GM23338 (cell line): Measurements from ENCODE around the gene PRG3.

Experiments used
- CREB1 ChIP-seq: fragments of 250-450 bp; sonication (Bioruptor Pico); IDR thresholded peaks from 2 replicates; pipeline ENCODE4 v1.5.0; 2020; ENCODE audit warnings: low read depth, mild to moderate bottlenecking, moderate library complexity
- ETS1 ChIP-seq: IDR thresholded peaks from 2 replicates; pipeline ENCODE4 v1.6.1; 2016; ENCODE audit warnings: antibody characterized with exemption
- EZH2 ChIP-seq: fragments of 200-600 bp; sonication (generic); IDR thresholded peaks from one replicate; pipeline ENCODE4 v1.8.0; 2017; ENCODE audit warnings: antibody characterized with exemption, mild to moderate bottlenecking, low read depth; ENCODE audit not compliant: unreplicated experiment
- EZH2phosphoT487 ChIP-seq: fragments of 200-600 bp; sonication (generic); IDR thresholded peaks from one replicate; pipeline ENCODE4 v1.8.1; 2018; ENCODE audit warnings: antibody characterized with exemption; ENCODE audit not compliant: unreplicated experiment
- JUNB ChIP-seq: IDR thresholded peaks from one replicate; pipeline ENCODE4 v1.6.1; 2016; ENCODE audit warnings: antibody characterized with exemption; ENCODE audit not compliant: unreplicated experiment
- NANOG ChIP-seq: IDR thresholded peaks from 2 replicates; pipeline ENCODE4 v1.6.1; 2016; ENCODE audit warnings: antibody characterized with exemption, borderline replicate concordance
- POLR2AphosphoS5 ChIP-seq: IDR thresholded peaks from 2 replicates; pipeline ENCODE4 v1.6.1; 2016; ENCODE audit warnings: antibody characterized with exemption, low read depth
- REST ChIP-seq: IDR thresholded peaks from one replicate; pipeline ENCODE4 v1.6.1; 2018; ENCODE audit warnings: antibody characterized with exemption; ENCODE audit not compliant: unreplicated experiment
- STAT1 ChIP-seq: IDR thresholded peaks from one replicate; pipeline ENCODE4 v1.6.1; 2016; ENCODE audit warnings: antibody characterized with exemption; ENCODE audit not compliant: unreplicated experiment
- ZNF114 ChIP-seq: fragments of 250-450 bp; sonication (Bioruptor Pico); IDR thresholded peaks from 2 replicates; pipeline ENCODE4 v1.5.0; 2020; ENCODE audit warnings: mild to moderate bottlenecking, moderate library complexity
- ZNF331 ChIP-seq: fragments of 250-450 bp; sonication (Bioruptor Pico); IDR thresholded peaks from 2 replicates; pipeline ENCODE4 v1.5.0; 2020; ENCODE audit warnings: low read depth, mild to moderate bottlenecking, moderate library complexity
- TF ChIP-seq, protein P1 (sequence below), 2 experiments: fragments of 200-600 bp in 1 of 2; sonication (generic) in 1 of 2; conservative IDR thresholded peaks; 2 replicates each; pipeline versions ENCODE4 v1.5.1 to v1.6.1; 2016 to 2017; ENCODE audit warnings: antibody characterized with exemption in 2 of 2, low read depth in 2 of 2, mild to moderate bottlenecking in 2 of 2, moderate library complexity in 1 of 2
- TF ChIP-seq, protein P2 (sequence below): fragments of 250-450 bp; sonication (Bioruptor Pico); IDR thresholded peaks from 2 replicates; pipeline ENCODE4 v1.5.0; 2020; ENCODE audit warnings: mild to moderate bottlenecking, moderate library complexity

DNA sequence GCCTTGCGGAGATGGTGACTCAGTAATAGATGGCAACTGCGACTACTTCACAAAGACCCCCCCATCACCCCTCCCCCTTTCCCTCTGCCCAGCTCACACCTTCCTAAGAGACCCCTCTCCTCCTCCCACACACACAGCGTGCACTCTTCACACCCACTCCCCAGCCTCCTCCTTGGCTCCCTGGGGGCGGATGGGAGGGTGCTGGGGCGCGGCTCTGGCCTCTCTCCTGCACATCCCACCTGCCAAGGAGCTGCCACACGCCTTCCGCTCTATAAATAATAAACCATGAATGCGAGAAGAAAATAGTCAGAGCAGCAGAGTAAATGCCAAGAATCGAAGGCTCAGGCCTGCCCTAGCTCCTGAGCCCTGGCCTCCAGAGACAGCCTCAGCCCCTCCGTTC lies 38.2 kb downstream of the PRG3 start:
- TF ChIP-seq POLR2AphosphoS5, result no peak
- TF ChIP-seq, protein P1, sequence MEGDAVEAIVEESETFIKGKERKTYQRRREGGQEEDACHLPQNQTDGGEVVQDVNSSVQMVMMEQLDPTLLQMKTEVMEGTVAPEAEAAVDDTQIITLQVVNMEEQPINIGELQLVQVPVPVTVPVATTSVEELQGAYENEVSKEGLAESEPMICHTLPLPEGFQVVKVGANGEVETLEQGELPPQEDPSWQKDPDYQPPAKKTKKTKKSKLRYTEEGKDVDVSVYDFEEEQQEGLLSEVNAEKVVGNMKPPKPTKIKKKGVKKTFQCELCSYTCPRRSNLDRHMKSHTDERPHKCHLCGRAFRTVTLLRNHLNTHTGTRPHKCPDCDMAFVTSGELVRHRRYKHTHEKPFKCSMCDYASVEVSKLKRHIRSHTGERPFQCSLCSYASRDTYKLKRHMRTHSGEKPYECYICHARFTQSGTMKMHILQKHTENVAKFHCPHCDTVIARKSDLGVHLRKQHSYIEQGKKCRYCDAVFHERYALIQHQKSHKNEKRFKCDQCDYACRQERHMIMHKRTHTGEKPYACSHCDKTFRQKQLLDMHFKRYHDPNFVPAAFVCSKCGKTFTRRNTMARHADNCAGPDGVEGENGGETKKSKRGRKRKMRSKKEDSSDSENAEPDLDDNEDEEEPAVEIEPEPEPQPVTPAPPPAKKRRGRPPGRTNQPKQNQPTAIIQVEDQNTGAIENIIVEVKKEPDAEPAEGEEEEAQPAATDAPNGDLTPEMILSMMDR (conservative IDR thresholded peaks at IDR 0.05; ENCODE audit: low read depth in 2 of 2), result no peak
- no peak for TF ChIP-seq REST
- TF ChIP-seq JUNB, result no peak
- TF ChIP-seq EZH2phosphoT487, result no peak
- no peak for TF ChIP-seq EZH2
- TF ChIP-seq CREB1, result no peak
- TF ChIP-seq ETS1, result no peak
- no peak for TF ChIP-seq STAT1
- TF ChIP-seq ZNF114, result no peak
- TF ChIP-seq ZNF331 (CRISPR knock-in tag), result no peak
- TF ChIP-seq, protein P2, sequence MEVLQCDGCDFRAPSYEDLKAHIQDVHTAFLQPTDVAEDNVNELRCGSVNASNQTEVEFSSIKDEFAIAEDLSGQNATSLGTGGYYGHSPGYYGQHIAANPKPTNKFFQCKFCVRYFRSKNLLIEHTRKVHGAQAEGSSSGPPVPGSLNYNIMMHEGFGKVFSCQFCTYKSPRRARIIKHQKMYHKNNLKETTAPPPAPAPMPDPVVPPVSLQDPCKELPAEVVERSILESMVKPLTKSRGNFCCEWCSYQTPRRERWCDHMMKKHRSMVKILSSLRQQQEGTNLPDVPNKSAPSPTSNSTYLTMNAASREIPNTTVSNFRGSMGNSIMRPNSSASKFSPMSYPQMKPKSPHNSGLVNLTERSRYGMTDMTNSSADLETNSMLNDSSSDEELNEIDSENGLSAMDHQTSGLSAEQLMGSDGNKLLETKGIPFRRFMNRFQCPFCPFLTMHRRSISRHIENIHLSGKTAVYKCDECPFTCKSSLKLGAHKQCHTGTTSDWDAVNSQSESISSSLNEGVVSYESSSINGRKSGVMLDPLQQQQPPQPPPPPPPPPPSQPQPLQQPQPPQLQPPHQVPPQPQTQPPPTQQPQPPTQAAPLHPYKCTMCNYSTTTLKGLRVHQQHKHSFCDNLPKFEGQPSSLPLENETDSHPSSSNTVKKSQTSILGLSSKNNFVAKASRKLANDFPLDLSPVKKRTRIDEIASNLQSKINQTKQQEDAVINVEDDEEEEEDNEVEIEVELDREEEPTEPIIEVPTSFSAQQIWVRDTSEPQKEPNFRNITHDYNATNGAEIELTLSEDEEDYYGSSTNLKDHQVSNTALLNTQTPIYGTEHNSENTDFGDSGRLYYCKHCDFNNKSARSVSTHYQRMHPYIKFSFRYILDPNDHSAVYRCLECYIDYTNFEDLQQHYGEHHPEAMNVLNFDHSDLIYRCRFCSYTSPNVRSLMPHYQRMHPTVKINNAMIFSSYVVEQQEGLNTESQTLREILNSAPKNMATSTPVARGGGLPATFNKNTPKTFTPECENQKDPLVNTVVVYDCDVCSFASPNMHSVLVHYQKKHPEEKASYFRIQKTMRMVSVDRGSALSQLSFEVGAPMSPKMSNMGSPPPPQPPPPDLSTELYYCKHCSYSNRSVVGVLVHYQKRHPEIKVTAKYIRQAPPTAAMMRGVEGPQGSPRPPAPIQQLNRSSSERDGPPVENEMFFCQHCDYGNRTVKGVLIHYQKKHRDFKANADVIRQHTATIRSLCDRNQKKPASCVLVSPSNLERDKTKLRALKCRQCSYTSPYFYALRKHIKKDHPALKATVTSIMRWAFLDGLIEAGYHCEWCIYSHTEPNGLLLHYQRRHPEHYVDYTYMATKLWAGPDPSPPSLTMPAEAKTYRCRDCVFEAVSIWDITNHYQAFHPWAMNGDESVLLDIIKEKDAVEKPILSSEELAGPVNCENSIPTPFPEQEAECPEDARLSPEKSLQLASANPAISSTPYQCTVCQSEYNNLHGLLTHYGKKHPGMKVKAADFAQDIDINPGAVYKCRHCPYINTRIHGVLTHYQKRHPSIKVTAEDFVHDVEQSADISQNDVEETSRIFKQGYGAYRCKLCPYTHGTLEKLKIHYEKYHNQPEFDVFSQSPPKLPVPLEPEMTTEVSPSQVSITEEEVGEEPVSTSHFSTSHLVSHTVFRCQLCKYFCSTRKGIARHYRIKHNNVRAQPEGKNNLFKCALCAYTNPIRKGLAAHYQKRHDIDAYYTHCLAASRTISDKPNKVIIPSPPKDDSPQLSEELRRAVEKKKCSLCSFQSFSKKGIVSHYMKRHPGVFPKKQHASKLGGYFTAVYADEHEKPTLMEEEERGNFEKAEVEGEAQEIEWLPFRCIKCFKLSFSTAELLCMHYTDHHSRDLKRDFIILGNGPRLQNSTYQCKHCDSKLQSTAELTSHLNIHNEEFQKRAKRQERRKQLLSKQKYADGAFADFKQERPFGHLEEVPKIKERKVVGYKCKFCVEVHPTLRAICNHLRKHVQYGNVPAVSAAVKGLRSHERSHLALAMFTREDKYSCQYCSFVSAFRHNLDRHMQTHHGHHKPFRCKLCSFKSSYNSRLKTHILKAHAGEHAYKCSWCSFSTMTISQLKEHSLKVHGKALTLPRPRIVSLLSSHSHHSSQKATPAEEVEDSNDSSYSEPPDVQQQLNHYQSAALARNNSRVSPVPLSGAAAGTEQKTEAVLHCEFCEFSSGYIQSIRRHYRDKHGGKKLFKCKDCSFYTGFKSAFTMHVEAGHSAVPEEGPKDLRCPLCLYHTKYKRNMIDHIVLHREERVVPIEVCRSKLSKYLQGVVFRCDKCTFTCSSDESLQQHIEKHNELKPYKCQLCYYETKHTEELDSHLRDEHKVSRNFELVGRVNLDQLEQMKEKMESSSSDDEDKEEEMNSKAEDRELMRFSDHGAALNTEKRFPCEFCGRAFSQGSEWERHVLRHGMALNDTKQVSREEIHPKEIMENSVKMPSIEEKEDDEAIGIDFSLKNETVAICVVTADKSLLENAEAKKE (CRISPR knock-in tag), result no peak
- no peak for TF ChIP-seq NANOG
